Activated CD8-positive, alpha-beta T cell treated with anti-CD3 and anti-CD28 coated beads for 36 hours (primary cell): ENCODE results near the gene SOST. TPM values are rescaled to one million over a fixed set of nuclear protein-coding genes. Genes with fewer than 3 reads are reported as not detected.

Source experiments
- ATAC-seq: fragments of 200-7000 bp; cut with Tn5 transposase; one replicate; pipeline ENCODE4 v1.10.0; 2021; ENCODE audit warnings: mild to moderate bottlenecking, moderate library complexity
- CTCF ChIA-PET: fragments of 350-600 bp; sonication (Branson Sonifier 250); formaldehyde crosslinking; loops from one replicate; lab custom pipeline; 2021; ENCODE audit warnings: antibody characterized with exemption; lab: Charles Lee
- POLR2A ChIA-PET: fragments of 350-600 bp; sonication (Branson Sonifier 250); formaldehyde crosslinking; loops from one replicate; lab custom pipeline; 2021; ENCODE audit warnings: antibody characterized with exemption; lab: Charles Lee
- DNase-seq: peaks from one replicate; pipeline ENCODE4 v3.0.0-alpha.2; 2020
- H3K27ac Mint-ChIP-seq: one replicate; pipeline ENCODE4 v1.8.0; 2021; ENCODE audit warnings: mild to moderate bottlenecking, mixed read lengths
- H3K27me3 Mint-ChIP-seq: one replicate; pipeline ENCODE4 v1.8.0; 2021; ENCODE audit warnings: mixed read lengths
- H3K36me3 Mint-ChIP-seq: one replicate; pipeline ENCODE4 v1.8.0; 2021; ENCODE audit warnings: low read depth, mixed read lengths
- H3K4me1 Mint-ChIP-seq: one replicate; pipeline ENCODE4 v1.8.0; 2021; ENCODE audit warnings: low read depth, mixed read lengths
- H3K4me3 Mint-ChIP-seq: one replicate; pipeline ENCODE4 v1.8.0; 2021; ENCODE audit warnings: mild to moderate bottlenecking, moderate library complexity, mixed read lengths
- H3K9me3 Mint-ChIP-seq: one replicate; pipeline ENCODE4 v1.8.0; 2021; ENCODE audit warnings: mixed read lengths
- intact Hi-C: fragments of 100-400 bp; cut with micrococcal nuclease; formaldehyde crosslinking; loops from one replicate; pipeline ENCODE4 v1.10.0; 2022
- total RNA-seq, 2 experiments: library from RNA; stranded (reverse); gene quantifications; one replicate each; pipeline ENCODE4 v1.2.3, GENCODE V29; 2021
- TF ChIP-seq, protein P1 (sequence below): fragments of 200-600 bp; IDR thresholded peaks from one replicate; pipeline ENCODE4 v1.8.0; 2022; ENCODE audit warnings: antibody characterized with exemption, mild to moderate bottlenecking

The SOST gene
- total RNA-seq, 2 experiments from 2014 or later: not detected

- Mint-ChIP-seq H3K9me3 (no peaks in the 10 kb centered on the region), H3K27me3 (peaks cover 4% of the 10 kb centered on the region), H3K27ac (no peak overlapping the region), H3K4me1 (peaks cover 15% of the 10 kb centered on the region), H3K36me3 (no peaks in the 10 kb centered on the region), H3K4me3 (no peak overlapping the region)
- intact Hi-C loops: no loop called here
- DNase-seq (no peak), ATAC-seq (no peak)
- TF ChIP-seq, protein P1, sequence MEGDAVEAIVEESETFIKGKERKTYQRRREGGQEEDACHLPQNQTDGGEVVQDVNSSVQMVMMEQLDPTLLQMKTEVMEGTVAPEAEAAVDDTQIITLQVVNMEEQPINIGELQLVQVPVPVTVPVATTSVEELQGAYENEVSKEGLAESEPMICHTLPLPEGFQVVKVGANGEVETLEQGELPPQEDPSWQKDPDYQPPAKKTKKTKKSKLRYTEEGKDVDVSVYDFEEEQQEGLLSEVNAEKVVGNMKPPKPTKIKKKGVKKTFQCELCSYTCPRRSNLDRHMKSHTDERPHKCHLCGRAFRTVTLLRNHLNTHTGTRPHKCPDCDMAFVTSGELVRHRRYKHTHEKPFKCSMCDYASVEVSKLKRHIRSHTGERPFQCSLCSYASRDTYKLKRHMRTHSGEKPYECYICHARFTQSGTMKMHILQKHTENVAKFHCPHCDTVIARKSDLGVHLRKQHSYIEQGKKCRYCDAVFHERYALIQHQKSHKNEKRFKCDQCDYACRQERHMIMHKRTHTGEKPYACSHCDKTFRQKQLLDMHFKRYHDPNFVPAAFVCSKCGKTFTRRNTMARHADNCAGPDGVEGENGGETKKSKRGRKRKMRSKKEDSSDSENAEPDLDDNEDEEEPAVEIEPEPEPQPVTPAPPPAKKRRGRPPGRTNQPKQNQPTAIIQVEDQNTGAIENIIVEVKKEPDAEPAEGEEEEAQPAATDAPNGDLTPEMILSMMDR: no peak
- ChIA-PET POLR2A (interaction anchor here (0.7 kb wide), 1 partner anchor 809 kb away, joined by 3 read pairs; no protein-coding TSS in a partner anchor), CTCF (interaction anchor here (0.8 to 4.3 kb wide), 5 partner anchors 16 to 44 kb away, joined by 3 to 19 read pairs (median 3); no protein-coding TSS in a partner anchor)
These were observed 35.5 kb downstream of the SOST start for GRCh38 chr17:43722870-43723665.

DNA sequence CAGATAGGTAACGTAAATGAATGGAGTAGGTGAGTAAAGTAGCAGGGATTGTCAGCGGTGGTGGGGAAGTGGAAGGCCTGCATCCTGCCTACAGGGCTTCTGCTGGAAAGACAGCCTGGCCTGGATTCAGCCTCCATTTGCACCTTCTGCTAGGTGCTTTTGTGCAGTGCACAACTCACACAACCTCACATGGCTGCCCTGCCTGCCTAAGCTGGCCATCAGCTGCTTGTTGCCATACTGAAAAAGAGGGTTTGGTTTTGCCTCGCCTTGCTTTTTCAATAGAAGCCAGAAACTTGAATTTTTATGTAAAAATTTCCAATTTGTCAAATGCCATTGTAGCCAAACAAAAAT is 36.3 kb downstream of the SOST start:
- ATAC-seq: no peak
- no peaks in the 10 kb centered on the region for H3K9me3 Mint-ChIP-seq
- TF ChIP-seq, protein P1: no peak
- intact Hi-C loops: no loop called here
- H3K36me3 Mint-ChIP-seq: no peaks in the 10 kb centered on the region
- POLR2A ChIA-PET: interaction anchor here (0.7 kb wide), 1 partner anchor 703 kb away, joined by 3 read pairs; no protein-coding TSS in a partner anchor
- peaks cover 15% of the 10 kb centered on the region for H3K4me1 Mint-ChIP-seq
- no peak overlapping the region for H3K27ac Mint-ChIP-seq
- CTCF ChIA-PET: interaction anchor here (1.0 to 4.3 kb wide), 4 partner anchors 9 to 44 kb away, joined by 3 to 19 read pairs (median 4); no protein-coding TSS in a partner anchor
- H3K27me3 Mint-ChIP-seq: peaks cover 4% of the 10 kb centered on the region
- H3K4me3 Mint-ChIP-seq: no peak overlapping the region
- DNase-seq: no peak

DNA sequence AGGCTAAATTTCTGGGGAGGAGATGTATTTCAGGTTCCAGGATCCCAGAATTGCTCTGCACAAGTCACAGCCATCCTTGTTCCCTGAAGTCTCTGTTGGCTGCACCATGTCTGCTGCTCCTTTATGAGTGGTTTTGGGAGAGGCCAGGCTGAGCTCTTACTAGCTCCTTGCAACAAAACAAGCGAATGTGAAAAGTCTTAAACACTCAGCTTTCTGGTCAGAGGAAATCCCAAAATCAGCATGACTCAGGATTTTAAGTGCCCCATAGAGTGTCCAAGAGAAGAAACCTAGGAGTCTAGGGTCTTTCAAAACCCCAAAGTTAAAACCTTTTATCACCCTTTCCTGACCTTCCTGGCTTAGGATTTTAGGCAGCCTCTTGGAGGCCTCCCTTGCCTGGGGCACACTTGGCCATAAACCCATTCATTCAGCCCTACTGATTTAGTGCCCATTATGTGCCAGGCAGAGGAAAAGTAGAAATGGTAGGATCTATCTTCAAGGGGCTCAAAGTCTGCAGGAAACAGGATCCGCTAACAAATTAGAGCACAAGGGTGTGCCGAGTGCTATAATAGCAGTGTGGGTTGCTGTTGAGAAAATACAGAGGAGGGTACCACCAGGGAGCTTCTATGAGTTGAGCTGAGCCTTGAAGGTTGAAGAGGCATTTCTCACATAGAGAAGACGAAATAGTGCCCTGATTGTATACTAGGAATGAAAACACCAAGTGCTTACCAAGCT is 36.9 kb downstream of the SOST start:
- Mint-ChIP-seq H3K36me3 (no peaks in the 10 kb centered on the region), H3K27me3 (peaks cover 4% of the 10 kb centered on the region), H3K4me3 (peak overlapping the region; percentile 87), H3K9me3 (no peaks in the 10 kb centered on the region), H3K4me1 (peaks cover 15% of the 10 kb centered on the region), H3K27ac (peak overlapping the region; percentile 80)
- ATAC-seq (no peak), DNase-seq (no peak)
- ChIA-PET CTCF (interaction anchor here (1.0 to 4.3 kb wide), 5 partner anchors 8 to 45 kb away, joined by 3 to 19 read pairs (median 4); no protein-coding TSS in a partner anchor), POLR2A (interaction anchor here (0.7 to 0.9 kb wide), 2 partner anchors 38 to 702 kb away, joined by 3 to 4 read pairs; no protein-coding TSS in a partner anchor)
- intact Hi-C loops: no loop called here
- TF ChIP-seq, protein P1: no peak

- no peaks in the 10 kb centered on the region for H3K36me3 Mint-ChIP-seq
- peaks cover 5% of the 10 kb centered on the region for H3K27me3 Mint-ChIP-seq
- TF ChIP-seq, protein P1: no peak
- intact Hi-C loops: no loop called here
- ChIA-PET POLR2A (interaction anchor here (0.9 kb wide), 1 partner anchor 39 kb away, joined by 4 read pairs; no protein-coding TSS in a partner anchor), CTCF (interaction anchor here (2.7 to 4.3 kb wide), 2 partner anchors 26 to 46 kb away, joined by 7 to 19 read pairs; no protein-coding TSS in a partner anchor)
- DNase-seq: peak; percentile 83
- ATAC-seq: peak; percentile 93
- peaks cover 15% of the 10 kb centered on the region for H3K4me1 Mint-ChIP-seq
- H3K4me3 Mint-ChIP-seq: peak overlapping the region; percentile 87
- peak overlapping the region; percentile 97 for H3K27ac Mint-ChIP-seq
- H3K9me3 Mint-ChIP-seq: no peaks in the 10 kb centered on the region
These were observed 38.1 kb downstream of the SOST start for GRCh38 chr17:43720311-43721060.
